Panc1 (cell line): Measurements from ENCODE around the gene FAM149A. TPM values are rescaled to one million over a fixed set of nuclear protein-coding genes. Genes with fewer than 3 reads are reported as not detected.

ENCODE experiments used
- ATAC-seq: fragments of 200-7000 bp; cut with Tn5 transposase; 2 replicates; pipeline ENCODE4 v1.9.1; 2020; ENCODE audit warnings: mild to moderate bottlenecking, moderate library complexity
- BruUV-seq: library from RNA; stranded (reverse); fragments of 400-500 nt; replicated peaks from 2 replicates; lab custom pipeline; 2021; lab: Mats Ljungman, UMichigan
- CTCF ChIA-PET: fragments of 300-600 bp; sonication (Branson Sonifier 250); formaldehyde crosslinking; loops from one replicate; lab custom pipeline; 2022; ENCODE audit warnings: antibody characterized with exemption; lab: Charles Lee
- POLR2A ChIA-PET: fragments of 300-600 bp; sonication (Branson Sonifier 250); formaldehyde crosslinking; loops from one replicate; lab custom pipeline; 2022; ENCODE audit warnings: antibody characterized with exemption; lab: Charles Lee
- DNase-seq: peaks from one replicate; pipeline ENCODE4 v3.0.0-alpha.2; 2010; ENCODE audit warnings: low read depth, low spot score
- H3K27ac ChIP-seq: 2 replicates; pipeline ENCODE4 v1.5.1; 2011; ENCODE audit warnings: mild to moderate bottlenecking, low read length, inconsistent platforms
- H3K27me3 ChIP-seq: fragments of 200-500 bp; sonication (Bioruptor generic); 2 replicates; pipeline ENCODE4 v1.6.0; 2014; ENCODE audit warnings: low read length, inconsistent platforms; ENCODE audit not compliant: control insufficient read depth, insufficient read depth
- H3K36me3 ChIP-seq: fragments of 200-500 bp; sonication (Bioruptor generic); 2 replicates; pipeline ENCODE4 v1.5.1; 2014; ENCODE audit warnings: inconsistent platforms, mild to moderate bottlenecking, low read length, moderate library complexity; ENCODE audit not compliant: control insufficient read depth, insufficient read depth
- H3K4me1 ChIP-seq: 2 replicates; pipeline ENCODE4 v1.5.1; 2011; ENCODE audit warnings: inconsistent platforms, mild to moderate bottlenecking, low read length, moderate library complexity; ENCODE audit not compliant: control insufficient read depth, insufficient read depth
- H3K4me3 ChIP-seq, 2 experiments: 2 replicates each; pipeline ENCODE4 v1.5.1; 2011 to 2012; ENCODE audit warnings: low read depth in 2 of 2, low read length in 2 of 2, mild to moderate bottlenecking in 2 of 2, inconsistent platforms in 1 of 2, moderate library complexity in 1 of 2
- H3K9me3 ChIP-seq: fragments of 200-500 bp; sonication (Bioruptor generic); 2 replicates; pipeline ENCODE4 v1.5.1; 2014; ENCODE audit warnings: low read depth, mild to moderate bottlenecking, inconsistent platforms, low read length, moderate library complexity; ENCODE audit not compliant: control insufficient read depth, insufficient read depth
- POLR2AphosphoS5 ChIP-seq: IDR thresholded peaks from 2 replicates; pipeline ENCODE4 v1.6.1; 2012; ENCODE audit warnings: mild to moderate bottlenecking, low read depth, low read length, moderate library complexity
- SIN3A ChIP-seq: IDR thresholded peaks from 2 replicates; pipeline ENCODE4 v1.6.1; 2012; ENCODE audit warnings: low read depth, mild to moderate bottlenecking, low read length, moderate library complexity, borderline replicate concordance; ENCODE audit not compliant: insufficient read depth
- TCF7L2 ChIP-seq: IDR thresholded peaks from 2 replicates; pipeline ENCODE4 v1.6.1; 2011; ENCODE audit warnings: mild to moderate bottlenecking, low read depth, low read length, inconsistent platforms
- in situ Hi-C: cut with HindIII; loops from 2 replicates; pipeline ENCODE4 v1.10.0; 2016; ENCODE audit warnings: low sequenced_read_pairs, low pct_unique_long_range_greater_than_20kb
- intact Hi-C: fragments of 100-400 bp; cut with micrococcal nuclease; formaldehyde crosslinking; loops from one replicate; pipeline ENCODE4 v1.10.0; 2022; ENCODE audit not compliant: unreplicated experiment
- total RNA-seq: library from RNA; stranded (reverse); gene quantifications from one replicate; pipeline ENCODE4 v1.2.1, GENCODE V29; 2021; ENCODE audit not compliant: unreplicated experiment
- TF ChIP-seq, protein P1 (sequence below): fragments of 450-650 bp; IDR thresholded peaks from 2 replicates; pipeline ENCODE4 v1.5.1; 2017; ENCODE audit warnings: mild to moderate bottlenecking
- TF ChIP-seq, protein P2 (sequence below), 2 experiments: IDR thresholded peaks; 2 replicates each; pipeline ENCODE4 v1.6.1; 2011 to 2012; ENCODE audit warnings: low read depth in 2 of 2, control low read depth in 1 of 2, low read length in 1 of 2, mild to moderate bottlenecking in 1 of 2, moderate library complexity in 1 of 2; ENCODE audit not compliant: insufficient read depth in 1 of 2

Gene FAM149A
- total RNA-seq, 1 experiment from 2014 or later: 0.13 TPM

- CTCF ChIA-PET: no interaction called here
- no peak for TF ChIP-seq TCF7L2
- TF ChIP-seq, protein P1, sequence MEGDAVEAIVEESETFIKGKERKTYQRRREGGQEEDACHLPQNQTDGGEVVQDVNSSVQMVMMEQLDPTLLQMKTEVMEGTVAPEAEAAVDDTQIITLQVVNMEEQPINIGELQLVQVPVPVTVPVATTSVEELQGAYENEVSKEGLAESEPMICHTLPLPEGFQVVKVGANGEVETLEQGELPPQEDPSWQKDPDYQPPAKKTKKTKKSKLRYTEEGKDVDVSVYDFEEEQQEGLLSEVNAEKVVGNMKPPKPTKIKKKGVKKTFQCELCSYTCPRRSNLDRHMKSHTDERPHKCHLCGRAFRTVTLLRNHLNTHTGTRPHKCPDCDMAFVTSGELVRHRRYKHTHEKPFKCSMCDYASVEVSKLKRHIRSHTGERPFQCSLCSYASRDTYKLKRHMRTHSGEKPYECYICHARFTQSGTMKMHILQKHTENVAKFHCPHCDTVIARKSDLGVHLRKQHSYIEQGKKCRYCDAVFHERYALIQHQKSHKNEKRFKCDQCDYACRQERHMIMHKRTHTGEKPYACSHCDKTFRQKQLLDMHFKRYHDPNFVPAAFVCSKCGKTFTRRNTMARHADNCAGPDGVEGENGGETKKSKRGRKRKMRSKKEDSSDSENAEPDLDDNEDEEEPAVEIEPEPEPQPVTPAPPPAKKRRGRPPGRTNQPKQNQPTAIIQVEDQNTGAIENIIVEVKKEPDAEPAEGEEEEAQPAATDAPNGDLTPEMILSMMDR: no peak
- TF ChIP-seq, protein P2, sequence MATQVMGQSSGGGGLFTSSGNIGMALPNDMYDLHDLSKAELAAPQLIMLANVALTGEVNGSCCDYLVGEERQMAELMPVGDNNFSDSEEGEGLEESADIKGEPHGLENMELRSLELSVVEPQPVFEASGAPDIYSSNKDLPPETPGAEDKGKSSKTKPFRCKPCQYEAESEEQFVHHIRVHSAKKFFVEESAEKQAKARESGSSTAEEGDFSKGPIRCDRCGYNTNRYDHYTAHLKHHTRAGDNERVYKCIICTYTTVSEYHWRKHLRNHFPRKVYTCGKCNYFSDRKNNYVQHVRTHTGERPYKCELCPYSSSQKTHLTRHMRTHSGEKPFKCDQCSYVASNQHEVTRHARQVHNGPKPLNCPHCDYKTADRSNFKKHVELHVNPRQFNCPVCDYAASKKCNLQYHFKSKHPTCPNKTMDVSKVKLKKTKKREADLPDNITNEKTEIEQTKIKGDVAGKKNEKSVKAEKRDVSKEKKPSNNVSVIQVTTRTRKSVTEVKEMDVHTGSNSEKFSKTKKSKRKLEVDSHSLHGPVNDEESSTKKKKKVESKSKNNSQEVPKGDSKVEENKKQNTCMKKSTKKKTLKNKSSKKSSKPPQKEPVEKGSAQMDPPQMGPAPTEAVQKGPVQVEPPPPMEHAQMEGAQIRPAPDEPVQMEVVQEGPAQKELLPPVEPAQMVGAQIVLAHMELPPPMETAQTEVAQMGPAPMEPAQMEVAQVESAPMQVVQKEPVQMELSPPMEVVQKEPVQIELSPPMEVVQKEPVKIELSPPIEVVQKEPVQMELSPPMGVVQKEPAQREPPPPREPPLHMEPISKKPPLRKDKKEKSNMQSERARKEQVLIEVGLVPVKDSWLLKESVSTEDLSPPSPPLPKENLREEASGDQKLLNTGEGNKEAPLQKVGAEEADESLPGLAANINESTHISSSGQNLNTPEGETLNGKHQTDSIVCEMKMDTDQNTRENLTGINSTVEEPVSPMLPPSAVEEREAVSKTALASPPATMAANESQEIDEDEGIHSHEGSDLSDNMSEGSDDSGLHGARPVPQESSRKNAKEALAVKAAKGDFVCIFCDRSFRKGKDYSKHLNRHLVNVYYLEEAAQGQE (IDR thresholded peaks at IDR 0.05; ENCODE audit: insufficient read depth in 1 of 2, low read depth in 2 of 2, low read length in 1 of 2): no peak
- no peak for TF ChIP-seq POLR2AphosphoS5
- no peak for TF ChIP-seq SIN3A
- Histone ChIP-seq H3K36me3 (no peaks in the 10 kb centered on the region), H3K4me3 (no peak overlapping the region), H3K27ac (no peak overlapping the region), H3K27me3 (no peaks in the 10 kb centered on the region), H3K4me1 (no peaks in the 10 kb centered on the region), H3K9me3 (no peaks in the 10 kb centered on the region)
- no TSS peak for BruUV-seq
- intact Hi-C loops: no loop called here
- ATAC-seq: no peak
- in situ Hi-C loops: no loop called here
- no peak for DNase-seq
- POLR2A ChIA-PET: no interaction called here
These were observed 64.2 kb downstream of the FAM149A start for GRCh38 chr4:186168750-186169149.

GRCh38 chr4:186169333-186169944 lies 64.9 kb downstream of the FAM149A start:
- H3K4me3 ChIP-seq: no peak overlapping the region
- no peaks in the 10 kb centered on the region for H3K36me3 ChIP-seq
- H3K27ac ChIP-seq: no peak overlapping the region
- ChIA-PET CTCF (no interaction called here), POLR2A (no interaction called here)
- ATAC-seq (no peak), DNase-seq (no peak)
- intact Hi-C loops (no loop called here), in situ Hi-C loops (no loop called here)
- no peaks in the 10 kb centered on the region for H3K9me3 ChIP-seq
- H3K27me3 ChIP-seq: no peaks in the 10 kb centered on the region
- H3K4me1 ChIP-seq: no peaks in the 10 kb centered on the region
- BruUV-seq: no TSS peak
- TF ChIP-seq, protein P2 (IDR thresholded peaks at IDR 0.05; ENCODE audit: insufficient read depth in 1 of 2, low read depth in 2 of 2, low read length in 1 of 2): no peak
- TF ChIP-seq TCF7L2 (no peak), SIN3A (no peak), POLR2AphosphoS5 (no peak)
- TF ChIP-seq, protein P1: no peak
